Hippocampal formation (tissue), 2 donors: ENCODE data around the gene HADH.

Experiments used
- DNase-seq, 2 donors: peaks; one replicate each; lab custom pipeline; 2025; lab: John Stamatoyannopoulos, UW

Gene HADH

GRCh38 chr4:108058685-108059440, 69.2 kb downstream of the HADH start:
- no peak for DNase-seq

- peak in 1 of 2 donors; percentile 44 for DNase-seq
Measured at GRCh38 chr4:108060164-108060563, 70.5 kb downstream of the HADH start.

GRCh38 chr4:108060686-108061321, 71.1 kb downstream of the HADH start:
- no peak for DNase-seq

GRCh38 chr4:108068442-108068841, 78.8 kb downstream of the HADH start:
- no peak for DNase-seq

- no peak for DNase-seq
Measured at GRCh38 chr4:108070775-108071174, 81.1 kb downstream of the HADH start.

GRCh38 chr4:108072300-108072699, 82.6 kb downstream of the HADH start:
- DNase-seq = no peak

GRCh38 chr4:108078024-108078733, 88.5 kb downstream of the HADH start:
- DNase-seq = no peak

GRCh38 chr4:108080747-108081146, 91.1 kb downstream of the HADH start:
- no peak for DNase-seq

GRCh38 chr4:108081256-108081655, 91.6 kb downstream of the HADH start:
- no peak for DNase-seq
